A673 (cell line): ENCODE data around the gene ITPR1. TPM values are rescaled to one million over a fixed set of nuclear protein-coding genes. Genes with fewer than 3 reads are reported as not detected.

ENCODE experiments used
- BruUV-seq: library from RNA; stranded (reverse); fragments of 400-500 nt; replicated peaks from 2 replicates; lab custom pipeline; 2021; lab: Mats Ljungman, UMichigan
- CTCF ChIA-PET: fragments of 300-600 bp; sonication (Branson Sonifier 250); formaldehyde crosslinking; loops from one replicate; lab custom pipeline; 2022; ENCODE audit warnings: antibody characterized with exemption; lab: Charles Lee
- POLR2A ChIA-PET: fragments of 300-600 bp; sonication (Branson Sonifier 250); formaldehyde crosslinking; loops from one replicate; lab custom pipeline; 2022; ENCODE audit warnings: antibody characterized with exemption; ENCODE audit not compliant: low non-redundant PET; lab: Charles Lee
- DNase-seq: peaks from one replicate; pipeline ENCODE4 v3.0.0-alpha.2; 2015; ENCODE audit warnings: low spot score
- H3K27ac ChIP-seq: fragments of 200-600 bp; sonication (generic); 2 replicates; pipeline ENCODE4 v1.5.1; 2016; ENCODE audit warnings: mixed run types, low read depth, mild to moderate bottlenecking, mixed read lengths, antibody characterized with exemption, low read length; ENCODE audit not compliant: poor library complexity, severe bottlenecking
- H3K27me3 ChIP-seq: fragments of 200-600 bp; sonication (generic); replicated peaks from 2 replicates; pipeline ENCODE4 v1.6.1; 2017; ENCODE audit warnings: mixed run types, low read depth, mild to moderate bottlenecking, mixed read lengths, antibody characterized with exemption, low read length; ENCODE audit not compliant: insufficient read depth, poor library complexity
- H3K36me3 ChIP-seq: fragments of 200-600 bp; sonication (generic); 2 replicates; pipeline ENCODE4 v1.6.1; 2016; ENCODE audit warnings: mixed run types, mild to moderate bottlenecking, mixed read lengths, antibody characterized with exemption, low read length; ENCODE audit not compliant: insufficient read depth, poor library complexity, severe bottlenecking
- H3K4me1 ChIP-seq: fragments of 200-600 bp; sonication (generic); 2 replicates; pipeline ENCODE4 v1.6.1; 2017; ENCODE audit warnings: mixed run types, mild to moderate bottlenecking, mixed read lengths, antibody characterized with exemption, low read length; ENCODE audit not compliant: insufficient read depth, poor library complexity, severe bottlenecking
- H3K4me3 ChIP-seq: fragments of 200-600 bp; sonication (generic); 2 replicates; pipeline ENCODE4 v1.5.1; 2016; ENCODE audit warnings: low read depth, mixed run types, mild to moderate bottlenecking, mixed read lengths, low read length; ENCODE audit not compliant: poor library complexity, severe bottlenecking
- H3K9me3 ChIP-seq: fragments of 200-600 bp; sonication (generic); 2 replicates; pipeline ENCODE4 v1.6.1; 2016; ENCODE audit warnings: mixed run types, low read depth, mild to moderate bottlenecking, mixed read lengths, antibody characterized with exemption, low read length; ENCODE audit not compliant: poor library complexity, severe bottlenecking
- EZH2 ChIP-seq: fragments of 200-600 bp; sonication (generic); IDR thresholded peaks from 2 replicates; pipeline ENCODE4 v1.6.1; 2017; ENCODE audit warnings: borderline replicate concordance, low read depth, mild to moderate bottlenecking, mixed read lengths, antibody characterized with exemption, low read length; ENCODE audit not compliant: poor library complexity, severe bottlenecking
- intact Hi-C: fragments of 100-400 bp; cut with micrococcal nuclease; formaldehyde crosslinking; loops from one replicate; pipeline ENCODE4 v1.10.0; 2022; ENCODE audit not compliant: unreplicated experiment
- total RNA-seq: library from RNA; stranded (reverse); gene quantifications from 2 replicates; pipeline ENCODE4 v1.2.3, GENCODE V29; 2021
- TF ChIP-seq, protein P1 (sequence below): fragments of 300-800, 200-600 bp; sonication (generic); conservative IDR thresholded peaks from 2 replicates; pipeline ENCODE4 v1.5.1; 2017; ENCODE audit warnings: low read depth, mild to moderate bottlenecking, antibody characterized with exemption, low read length, moderate library complexity, mixed read lengths

Gene ITPR1
- total RNA-seq, 1 experiment from 2014 or later = 8.6 TPM

DNA sequence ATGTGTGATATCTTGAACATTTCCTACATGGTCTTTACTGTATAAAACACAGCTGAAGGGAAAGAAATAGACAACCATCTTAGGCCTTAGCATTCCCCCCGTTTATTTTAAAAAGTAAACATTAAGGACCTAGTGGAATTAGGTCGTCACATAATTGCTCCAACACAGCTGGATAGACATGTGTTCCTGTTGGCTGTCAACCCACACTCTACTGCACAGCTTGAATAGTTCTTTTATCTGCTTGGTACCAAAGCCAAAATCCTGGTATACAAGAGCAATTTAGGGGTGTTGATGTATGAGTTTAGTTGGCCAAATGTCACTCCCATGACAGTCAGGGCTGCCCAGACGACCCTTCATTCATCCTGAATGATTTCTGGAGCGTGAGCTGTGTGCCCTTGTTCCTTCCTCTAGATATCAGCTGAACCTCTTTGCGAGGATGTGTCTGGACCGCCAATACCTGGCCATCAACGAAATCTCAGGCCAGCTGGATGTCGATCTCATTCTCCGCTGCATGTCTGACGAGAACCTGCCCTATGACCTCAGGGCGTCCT is 179.7 kb downstream of the ITPR1 start:
- CTCF ChIA-PET = no interaction called here
- BruUV-seq = no TSS peak
- POLR2A ChIA-PET = no interaction called here

DNA sequence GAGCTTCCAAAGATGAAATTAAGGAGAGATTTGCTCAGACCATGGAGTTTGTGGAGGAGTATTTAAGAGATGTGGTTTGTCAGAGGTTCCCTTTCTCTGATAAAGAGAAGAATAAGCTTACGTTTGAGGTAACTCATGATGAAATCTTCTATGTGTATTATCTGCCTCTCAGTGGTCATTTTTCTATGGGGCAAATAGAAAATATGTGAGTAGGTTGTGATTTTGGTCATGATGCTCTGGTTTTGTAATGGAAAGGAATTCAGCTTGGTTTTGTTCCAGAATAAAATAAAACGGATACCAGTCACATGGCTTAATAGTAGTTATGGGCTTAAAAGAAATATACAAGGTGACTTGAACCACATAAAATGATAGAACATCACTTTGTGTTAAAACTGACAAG is 181.1 kb downstream of the ITPR1 start:
- intact Hi-C loops = no loop called here
- POLR2A ChIA-PET = no interaction called here
- TF ChIP-seq, protein P1, sequence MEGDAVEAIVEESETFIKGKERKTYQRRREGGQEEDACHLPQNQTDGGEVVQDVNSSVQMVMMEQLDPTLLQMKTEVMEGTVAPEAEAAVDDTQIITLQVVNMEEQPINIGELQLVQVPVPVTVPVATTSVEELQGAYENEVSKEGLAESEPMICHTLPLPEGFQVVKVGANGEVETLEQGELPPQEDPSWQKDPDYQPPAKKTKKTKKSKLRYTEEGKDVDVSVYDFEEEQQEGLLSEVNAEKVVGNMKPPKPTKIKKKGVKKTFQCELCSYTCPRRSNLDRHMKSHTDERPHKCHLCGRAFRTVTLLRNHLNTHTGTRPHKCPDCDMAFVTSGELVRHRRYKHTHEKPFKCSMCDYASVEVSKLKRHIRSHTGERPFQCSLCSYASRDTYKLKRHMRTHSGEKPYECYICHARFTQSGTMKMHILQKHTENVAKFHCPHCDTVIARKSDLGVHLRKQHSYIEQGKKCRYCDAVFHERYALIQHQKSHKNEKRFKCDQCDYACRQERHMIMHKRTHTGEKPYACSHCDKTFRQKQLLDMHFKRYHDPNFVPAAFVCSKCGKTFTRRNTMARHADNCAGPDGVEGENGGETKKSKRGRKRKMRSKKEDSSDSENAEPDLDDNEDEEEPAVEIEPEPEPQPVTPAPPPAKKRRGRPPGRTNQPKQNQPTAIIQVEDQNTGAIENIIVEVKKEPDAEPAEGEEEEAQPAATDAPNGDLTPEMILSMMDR = no peak
- no peak for TF ChIP-seq EZH2

More for the DNA sequence above, 179.7 kb downstream of the ITPR1 start:
- H3K4me1 ChIP-seq = no peaks in the 10 kb centered on the region
- DNase-seq = no peak
- no peaks in the 10 kb centered on the region for H3K36me3 ChIP-seq
- intact Hi-C loops = no loop called here
- no peak overlapping the region for H3K27ac ChIP-seq
- no peaks in the 10 kb centered on the region for H3K9me3 ChIP-seq
- no peaks in the 10 kb centered on the region for H3K27me3 ChIP-seq
- H3K4me3 ChIP-seq = no peak overlapping the region
- TF ChIP-seq EZH2 = no peak
- TF ChIP-seq, protein P1 = no peak

DNA sequence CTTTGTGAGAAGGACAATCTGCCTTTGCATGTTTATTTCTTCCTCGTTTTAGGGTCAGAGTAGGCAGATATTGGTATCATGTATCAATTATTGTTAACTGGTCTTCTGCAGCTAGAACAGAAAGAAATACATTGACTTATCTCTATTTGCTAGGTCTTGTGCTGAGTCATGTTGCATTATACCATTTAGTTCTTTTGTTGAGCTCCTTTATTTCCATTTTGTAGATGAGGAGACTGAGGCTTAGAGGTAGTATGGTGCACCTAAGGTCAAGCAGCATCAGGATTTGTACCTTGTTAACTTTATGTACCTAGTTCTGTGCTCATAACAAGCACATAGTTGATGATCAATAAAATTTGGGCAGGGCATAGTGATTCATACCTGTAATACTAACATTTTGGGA is 182.6 kb downstream of the ITPR1 start:
- Histone ChIP-seq H3K27ac (no peak overlapping the region), H3K4me3 (no peak overlapping the region), H3K36me3 (no peaks in the 10 kb centered on the region), H3K9me3 (no peaks in the 10 kb centered on the region), H3K4me1 (no peaks in the 10 kb centered on the region), H3K27me3 (no peaks in the 10 kb centered on the region)
- ChIA-PET CTCF (no interaction called here), POLR2A (no interaction called here)
- TF ChIP-seq EZH2 = no peak
- TF ChIP-seq, protein P1 = no peak
- no TSS peak for BruUV-seq
- intact Hi-C loops = no loop called here
- no peak for DNase-seq

More for the DNA sequence above, 181.1 kb downstream of the ITPR1 start:
- CTCF ChIA-PET = no interaction called here
- no TSS peak for BruUV-seq
- no peak for DNase-seq
- Histone ChIP-seq H3K27me3 (no peaks in the 10 kb centered on the region), H3K4me1 (no peaks in the 10 kb centered on the region), H3K36me3 (no peaks in the 10 kb centered on the region), H3K4me3 (no peak overlapping the region), H3K27ac (no peak overlapping the region), H3K9me3 (no peaks in the 10 kb centered on the region)
